GM12878 (cell line): Measurements from ENCODE around the gene MFN2. TPM values are rescaled to one million over a fixed set of nuclear protein-coding genes. Genes with fewer than 3 reads are reported as not detected.

Experiments
- ATAC-seq: fragments of 200-7000 bp; cut with Tn5 transposase; 3 replicates; pipeline ENCODE4 v1.9.1; 2020; ENCODE audit warnings: mild to moderate bottlenecking, moderate library complexity
- BruUV-seq: library from RNA; stranded (reverse); fragments of 400-500 nt; replicated peaks from 2 replicates; lab custom pipeline; 2021; lab: Mats Ljungman, UMichigan
- CTCF ChIA-PET: fragments of 300-600 bp; sonication (Branson Sonifier 250); formaldehyde crosslinking; extraction: SDS; loops from one replicate; lab custom pipeline; 2021; ENCODE audit warnings: inconsistent platforms; lab: Yijun Ruan, JAX
- POLR2A ChIA-PET: fragments of 350-600 bp; formaldehyde crosslinking; extraction: SDS; loops from one replicate; lab custom pipeline; 2021; ENCODE audit warnings: inconsistent platforms; lab: Charles Lee
- RAD21 ChIA-PET: fragments of 300-600 bp; sonication (Branson Sonifier 250); formaldehyde crosslinking; loops from one replicate; lab custom pipeline; 2023; ENCODE audit warnings: antibody characterized with exemption; ENCODE audit not compliant: unreplicated experiment; lab: Charles Lee
- SMC1A ChIA-PET: fragments of 300-600 bp; sonication (Branson Sonifier 250); formaldehyde crosslinking; loops from one replicate; lab custom pipeline; 2023; ENCODE audit not compliant: unreplicated experiment, uncharacterized antibody; lab: Charles Lee
- DNase-seq: peaks from one replicate; pipeline ENCODE4 v3.0.0-alpha.2; 2011; ENCODE audit warnings: low read depth, low spot score
- FAIRE-seq: peaks from 3 replicates; lab custom pipeline; 2011; peaks lifted over from hg19 to GRCh38; lab: Jason Lieb, UNC
- H2AFZ ChIP-seq: 2 replicates; pipeline ENCODE4 v1.6.0; 2011; ENCODE audit warnings: low read depth, low read length, control low read depth; ENCODE audit not compliant: control insufficient read depth
- H3K27ac ChIP-seq: 2 replicates; pipeline ENCODE4 v1.5.1; 2011; ENCODE audit warnings: control low read depth; ENCODE audit not compliant: control insufficient read depth, insufficient read depth
- H3K27me3 ChIP-seq, 2 experiments: replicated peaks in 1 of 2; 2 replicates each; pipeline versions ENCODE4 v1.6.0 to v1.6.1; 2011; ENCODE audit warnings: low read length in 1 of 2; ENCODE audit not compliant: control insufficient read depth in 2 of 2, insufficient read depth in 2 of 2
- H3K36me3 ChIP-seq, 2 experiments: 2 replicates each; pipeline ENCODE4 v1.5.1; 2011; ENCODE audit warnings: low read length in 1 of 2; ENCODE audit not compliant: control insufficient read depth in 2 of 2, insufficient read depth in 2 of 2
- H3K4me1 ChIP-seq: 2 replicates; pipeline ENCODE4 v1.6.1; 2011; ENCODE audit warnings: mild to moderate bottlenecking, low read length, moderate library complexity, mixed read lengths; ENCODE audit not compliant: control insufficient read depth, insufficient read depth
- H3K4me2 ChIP-seq: 2 replicates; pipeline ENCODE4 v1.6.0; 2011; ENCODE audit warnings: control low read depth; ENCODE audit not compliant: control insufficient read depth, insufficient read depth
- H3K4me3 ChIP-seq: fragments of 200-600 bp; sonication (generic); 2 replicates; pipeline ENCODE4 v1.5.1; 2016
- H3K79me2 ChIP-seq: 2 replicates; pipeline ENCODE4 v1.6.0; 2011; ENCODE audit warnings: low read length; ENCODE audit not compliant: control insufficient read depth, insufficient read depth
- H3K9ac ChIP-seq: 2 replicates; pipeline ENCODE4 v1.8.0; 2011; ENCODE audit warnings: low read length, control low read depth, mixed read lengths; ENCODE audit not compliant: control insufficient read depth, insufficient read depth
- H3K9me3 ChIP-seq: replicated peaks from 3 replicates; pipeline ENCODE4 v1.5.1; 2011; ENCODE audit warnings: mild to moderate bottlenecking, low read length; ENCODE audit not compliant: control insufficient read depth, insufficient read depth
- H4K20me1 ChIP-seq: 2 replicates; pipeline ENCODE4 v1.6.0; 2011; ENCODE audit not compliant: control insufficient read depth, insufficient read depth
- E4F1 ChIP-seq: fragments of 450-650 bp; IDR thresholded peaks from 2 replicates; pipeline ENCODE4 v1.6.1; 2018; ENCODE audit warnings: borderline replicate concordance, mild to moderate bottlenecking; ENCODE audit not compliant: partially characterized antibody
- EP300 ChIP-seq, 2 experiments: fragments of 150-350 bp in 1 of 2; IDR thresholded peaks; 2 replicates each; pipeline ENCODE4 v1.6.1; 2011 to 2012; ENCODE audit warnings: low read depth in 2 of 2, low read length in 2 of 2, borderline replicate concordance in 1 of 2, improper control_type of control experiment in 1 of 2, inconsistent platforms in 1 of 2; ENCODE audit not compliant: control insufficient read depth in 1 of 2
- IRF5 ChIP-seq: fragments of 450-650 bp; IDR thresholded peaks from 2 replicates; pipeline ENCODE4 v1.6.1; 2017; ENCODE audit warnings: borderline replicate concordance
- MTA2 ChIP-seq: fragments of 450-650 bp; IDR thresholded peaks from 2 replicates; pipeline ENCODE4 v1.6.1; 2016; ENCODE audit warnings: low read depth, mild to moderate bottlenecking, moderate library complexity
- POLR2AphosphoS5 ChIP-seq: IDR thresholded peaks from 2 replicates; pipeline ENCODE4 v1.6.1; 2011; ENCODE audit warnings: mild to moderate bottlenecking, low read length, inconsistent platforms
- REST ChIP-seq: IDR thresholded peaks from 2 replicates; pipeline ENCODE4 v1.6.1; 2012; ENCODE audit warnings: mild to moderate bottlenecking, low read depth, low read length
- SIN3A ChIP-seq: IDR thresholded peaks from 2 replicates; pipeline ENCODE4 v1.6.1; 2012; ENCODE audit warnings: low read depth, low read length, improper control_type of control experiment
- SUPT20H ChIP-seq: IDR thresholded peaks from 2 replicates; pipeline ENCODE4 v1.6.1; 2011; ENCODE audit warnings: low read depth, mild to moderate bottlenecking, low read length, moderate library complexity, borderline replicate concordance; ENCODE audit not compliant: control insufficient read depth
- WGBS: methylation state at CpG from one replicate; pipeline ENCODE4 v1.1.6; 2016; ENCODE audit warnings: low lambda C conversion rate; ENCODE audit not compliant: insufficient replicate concordance, insufficient coverage; ENCODE audit errors: missing lambda C conversion rate; 5-methylcytosine and 5-hydroxymethylcytosine counted together
- in situ Hi-C: fragments of 300-500 bp; cut with MboI; formaldehyde crosslinking; loops from 9 replicates; pipeline ENCODE4 v1.14.3; 2018; ENCODE audit warnings: mixed read lengths
- intact Hi-C: fragments of 100-400 bp; cut with micrococcal nuclease; formaldehyde crosslinking; loops from one replicate; pipeline ENCODE4 v1.14.2; 2022; ENCODE audit not compliant: unreplicated experiment
- polyA plus RNA-seq, 11 experiments: library from polyadenylated mRNA; depleted of rRNA in 4 of 11; unstranded in 6 of 11; stranded (reverse) in 5 of 11; fragments of >200 nt; fragmentation: Nextera tagmentation in 4 of 11; fragmentation: Illumina TruSeq in 1 of 11; extraction: Ambion mirVana in 4 of 11; extraction: Trizol in 1 of 11; gene quantifications; 1 replicate in 1 of 11; 2 replicates in 10 of 11; pipeline versions ENCODE4 v1.2.1 to v1.2.3, GENCODE V29; 2011 to 2016; ENCODE audit warnings: inconsistent platforms in 2 of 11, missing spikeins in 2 of 11, low read depth in 1 of 11
- total RNA-seq, 4 experiments: library from RNA; depleted of rRNA in 3 of 4; stranded (reverse); fragments of >200 nt in 3 of 4; fragmentation: Illumina TruSeq in 1 of 4; extraction: Trizol in 1 of 4; gene quantifications; 2 replicates each; pipeline versions ENCODE4 v1.2.1 to v1.2.3, GENCODE V29; 2013 to 2021
- TF ChIP-seq, protein P1 (sequence below): fragments of 450-650 bp; IDR thresholded peaks from 2 replicates; pipeline ENCODE4 v1.6.1; 2017; ENCODE audit warnings: low read depth, mild to moderate bottlenecking, moderate library complexity
- TF ChIP-seq, protein P2 (sequence below): fragments of 450-650 bp; IDR thresholded peaks from 2 replicates; pipeline ENCODE4 v1.6.1; 2014; ENCODE audit warnings: mild to moderate bottlenecking

The MFN2 gene
- total and polyA plus RNA-seq, 10 of the 15 experiments (the other 5 are each of a cell fraction or from before 2014, with no cell fraction given) = 5.3 to 64.4 (median 48.1) TPM

- intact Hi-C loops (loop anchor here (2.0 to 5.0 kb wide), 2 partner anchors 50 to 77 kb away; no protein-coding TSS in a partner anchor), in situ Hi-C loops (no loop called here)
- no peaks in the 10 kb centered on the region for H3K27me3 ChIP-seq
- FAIRE-seq (no peak), ATAC-seq (no peak), DNase-seq (no peak)
- H2AFZ ChIP-seq = no peak overlapping the region
- H3K9ac ChIP-seq = no peak overlapping the region
- H3K36me3 ChIP-seq = peaks cover 52 to 56% of the 10 kb centered on the region in 2 experiments
- H4K20me1 ChIP-seq = no peaks in the 10 kb centered on the region
- ChIA-PET CTCF (interaction anchor here (0.7 to 3.1 kb wide), 9 partner anchors 9 to 77 kb away, joined by 3 to 23 read pairs (median 3); partner anchors contain the start of gene TNFRSF8), RAD21 (interaction anchor here (0.9 to 1.8 kb wide), 3 partner anchors 10 to 77 kb away, joined by 3 to 11 read pairs (median 4); no protein-coding TSS in a partner anchor), POLR2A (interaction anchor here (0.6 to 1.3 kb wide), 2 partner anchors 9 to 86 kb away, joined by 4 read pairs; no protein-coding TSS in a partner anchor), SMC1A (interaction anchor here (1.3 to 1.9 kb wide), 3 partner anchors 38 to 78 kb away, joined by 4 to 6 read pairs (median 5); no protein-coding TSS in a partner anchor)
- H3K4me3 ChIP-seq = no peak overlapping the region
- BruUV-seq = no TSS peak
- H3K4me2 ChIP-seq = no peak overlapping the region
- H3K9me3 ChIP-seq = no peaks in the 10 kb centered on the region
- H3K79me2 ChIP-seq = no peaks in the 10 kb centered on the region
- H3K4me1 ChIP-seq = peaks cover 26% of the 10 kb centered on the region
- no peak overlapping the region for H3K27ac ChIP-seq
- no peak for TF ChIP-seq MTA2
- TF ChIP-seq SUPT20H = no peak
- TF ChIP-seq EP300 (IDR thresholded peaks at IDR 0.05; ENCODE audit: borderline replicate concordance in 1 of 2, control insufficient read depth in 1 of 2, low read depth in 2 of 2, low read length in 2 of 2) = no peak
- TF ChIP-seq SIN3A = no peak
- TF ChIP-seq, protein P1, sequence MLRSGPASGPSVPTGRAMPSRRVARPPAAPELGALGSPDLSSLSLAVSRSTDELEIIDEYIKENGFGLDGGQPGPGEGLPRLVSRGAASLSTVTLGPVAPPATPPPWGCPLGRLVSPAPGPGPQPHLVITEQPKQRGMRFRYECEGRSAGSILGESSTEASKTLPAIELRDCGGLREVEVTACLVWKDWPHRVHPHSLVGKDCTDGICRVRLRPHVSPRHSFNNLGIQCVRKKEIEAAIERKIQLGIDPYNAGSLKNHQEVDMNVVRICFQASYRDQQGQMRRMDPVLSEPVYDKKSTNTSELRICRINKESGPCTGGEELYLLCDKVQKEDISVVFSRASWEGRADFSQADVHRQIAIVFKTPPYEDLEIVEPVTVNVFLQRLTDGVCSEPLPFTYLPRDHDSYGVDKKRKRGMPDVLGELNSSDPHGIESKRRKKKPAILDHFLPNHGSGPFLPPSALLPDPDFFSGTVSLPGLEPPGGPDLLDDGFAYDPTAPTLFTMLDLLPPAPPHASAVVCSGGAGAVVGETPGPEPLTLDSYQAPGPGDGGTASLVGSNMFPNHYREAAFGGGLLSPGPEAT = no peak
- no peak for TF ChIP-seq E4F1
- no peak for TF ChIP-seq POLR2AphosphoS5
- no peak for TF ChIP-seq IRF5
- TF ChIP-seq, protein P2, sequence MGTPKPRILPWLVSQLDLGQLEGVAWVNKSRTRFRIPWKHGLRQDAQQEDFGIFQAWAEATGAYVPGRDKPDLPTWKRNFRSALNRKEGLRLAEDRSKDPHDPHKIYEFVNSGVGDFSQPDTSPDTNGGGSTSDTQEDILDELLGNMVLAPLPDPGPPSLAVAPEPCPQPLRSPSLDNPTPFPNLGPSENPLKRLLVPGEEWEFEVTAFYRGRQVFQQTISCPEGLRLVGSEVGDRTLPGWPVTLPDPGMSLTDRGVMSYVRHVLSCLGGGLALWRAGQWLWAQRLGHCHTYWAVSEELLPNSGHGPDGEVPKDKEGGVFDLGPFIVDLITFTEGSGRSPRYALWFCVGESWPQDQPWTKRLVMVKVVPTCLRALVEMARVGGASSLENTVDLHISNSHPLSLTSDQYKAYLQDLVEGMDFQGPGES = no peak
- no peak for TF ChIP-seq REST
- WGBS = 94% methylated on average over 10 of the region's 10 CpGs
These were observed 21.8 kb downstream of the MFN2 start for GRCh38 chr1:12001996-12002493.
